Endothelial cell of umbilical vein (primary cell): Measurements from ENCODE around the gene NGLY1. TPM values are rescaled to one million over a fixed set of nuclear protein-coding genes. Genes with fewer than 3 reads are reported as not detected.

ENCODE experiments used
- BruUV-seq: library from RNA; stranded (reverse); fragments of 400-500 nt; replicated peaks from 2 replicates; lab custom pipeline; 2021; lab: Mats Ljungman, UMichigan
- CTCF ChIA-PET: fragments of 300-600, 350-600 bp; sonication (Branson Sonifier 250); formaldehyde crosslinking; loops from one replicate; lab custom pipeline; 2021; ENCODE audit warnings: antibody characterized with exemption, inconsistent platforms; lab: Charles Lee
- POLR2A ChIA-PET: fragments of 300-600, 350-600 bp; sonication (Branson Sonifier 250); formaldehyde crosslinking; loops from one replicate; lab custom pipeline; 2021; ENCODE audit warnings: antibody characterized with exemption, inconsistent platforms; lab: Charles Lee
- DNase-seq: peaks from one replicate; pipeline ENCODE4 v3.0.0-alpha.2; 2011; ENCODE audit warnings: low read depth, low spot score
- FAIRE-seq: peaks from 2 replicates; lab custom pipeline; 2011; peaks lifted over from hg19 to GRCh38; lab: Jason Lieb, UNC
- H2AFZ ChIP-seq: 2 replicates; pipeline ENCODE4 v1.6.0; 2012; ENCODE audit warnings: low read depth, low read length, control low read depth, inconsistent platforms
- H3K27ac ChIP-seq: 2 replicates; pipeline ENCODE4 v1.5.1; 2011; ENCODE audit warnings: low read depth, mild to moderate bottlenecking, control low read depth, low read length, moderate library complexity; ENCODE audit not compliant: insufficient read depth
- H3K27me3 ChIP-seq, 2 experiments: 2 replicates each; pipeline versions ENCODE4 v1.6.0 to v1.6.1; 2011; ENCODE audit warnings: low read length in 2 of 2, mixed read lengths in 1 of 2; ENCODE audit not compliant: control insufficient read depth in 2 of 2, insufficient read depth in 2 of 2
- H3K36me3 ChIP-seq, 2 experiments: 2 replicates in 1 of 2; 3 replicates in 1 of 2; pipeline ENCODE4 v1.5.1; 2011; ENCODE audit warnings: low read length in 2 of 2, mild to moderate bottlenecking in 1 of 2, moderate library complexity in 1 of 2; ENCODE audit not compliant: control insufficient read depth in 2 of 2, insufficient read depth in 2 of 2; ENCODE audit errors: extremely low read depth in 1 of 2
- H3K4me1 ChIP-seq: 3 replicates; pipeline ENCODE4 v1.5.1; 2011; ENCODE audit warnings: mild to moderate bottlenecking, low read length; ENCODE audit not compliant: control insufficient read depth, insufficient read depth; ENCODE audit errors: extremely low read depth
- H3K4me2 ChIP-seq: 2 replicates; pipeline ENCODE4 v1.6.1; 2011; ENCODE audit warnings: low read length, control low read depth, mixed read lengths; ENCODE audit not compliant: insufficient read depth
- H3K4me3 ChIP-seq, 3 experiments: fragments of 200-600 bp in 1 of 3; sonication (generic), shearing (Covaris generic) in 1 of 3; replicated peaks in 1 of 3; 2 replicates each; pipeline ENCODE4 v1.5.1; 2011 to 2016; ENCODE audit warnings: control low read depth in 3 of 3, low read length in 3 of 3, mild to moderate bottlenecking in 2 of 3, inconsistent platforms in 1 of 3, low read depth in 1 of 3, moderate library complexity in 1 of 3; ENCODE audit not compliant: insufficient read depth in 1 of 3
- H3K79me2 ChIP-seq: 2 replicates; pipeline ENCODE4 v1.6.0; 2012; ENCODE audit warnings: low read length, inconsistent platforms; ENCODE audit not compliant: control insufficient read depth, insufficient read depth
- H3K9ac ChIP-seq: replicated peaks from 2 replicates; pipeline ENCODE3; 2011; ENCODE audit warnings: low read length, control low read depth; ENCODE audit not compliant: insufficient read depth; ENCODE audit errors: extremely low read depth
- H3K9me1 ChIP-seq: replicated peaks from 3 replicates; pipeline ENCODE4 v1.6.0; 2011; ENCODE audit warnings: mild to moderate bottlenecking, low read length; ENCODE audit not compliant: control insufficient read depth, insufficient read depth; ENCODE audit errors: extremely low read depth
- H3K9me3 ChIP-seq: replicated peaks from 2 replicates; pipeline ENCODE4 v1.5.1; 2012; ENCODE audit warnings: low read length, inconsistent platforms; ENCODE audit not compliant: control insufficient read depth, insufficient read depth
- H4K20me1 ChIP-seq: replicated peaks from 2 replicates; pipeline ENCODE3; 2011; ENCODE audit warnings: mild to moderate bottlenecking, low read length; ENCODE audit not compliant: control insufficient read depth, insufficient read depth; ENCODE audit errors: extremely low read depth
- EZH2 ChIP-seq: IDR thresholded peaks from 2 replicates; pipeline ENCODE4 v1.6.1; 2012; ENCODE audit warnings: borderline replicate concordance, low read depth, mild to moderate bottlenecking, moderate library complexity, low read length, inconsistent platforms; ENCODE audit not compliant: severe bottlenecking
- FOS ChIP-seq: IDR thresholded peaks from 2 replicates; pipeline ENCODE4 v1.6.1; 2011; ENCODE audit warnings: mild to moderate bottlenecking, low read length, moderate library complexity, borderline replicate concordance; ENCODE audit not compliant: insufficient read depth
- GATA2 ChIP-seq: IDR thresholded peaks from 2 replicates; pipeline ENCODE4 v1.7.0; 2011; ENCODE audit warnings: low read depth, mild to moderate bottlenecking, moderate library complexity, mixed read lengths, low read length; ENCODE audit not compliant: insufficient read length, insufficient read depth
- JUN ChIP-seq: IDR thresholded peaks from 2 replicates; pipeline ENCODE4 v1.6.1; 2011; ENCODE audit warnings: borderline replicate concordance, low read depth; ENCODE audit not compliant: insufficient read length, insufficient read depth
- MAX ChIP-seq: IDR thresholded peaks from 2 replicates; pipeline ENCODE4 v1.6.1; 2011; ENCODE audit not compliant: insufficient read depth, insufficient read length
- MYC ChIP-seq: IDR thresholded peaks from one replicate; pipeline ENCODE4 v1.6.1; 2011; ENCODE audit warnings: mild to moderate bottlenecking, low read depth, low read length
- POLR2A ChIP-seq: IDR thresholded peaks from 2 replicates; pipeline ENCODE4 v1.6.1; 2012; ENCODE audit warnings: low read depth, mild to moderate bottlenecking, control low read depth, low read length
- POLR2AphosphoS5 ChIP-seq: IDR thresholded peaks from 2 replicates; pipeline ENCODE4 v1.6.1; 2012; ENCODE audit warnings: low read depth, mild to moderate bottlenecking, control low read depth, low read length, moderate library complexity; ENCODE audit not compliant: insufficient read depth
- dilution Hi-C: fragments of 300-500 bp; cut with MboI; formaldehyde crosslinking; loops from one replicate; pipeline ENCODE4 v1.15.0; 2019; ENCODE audit warnings: low sequenced_read_pairs; ENCODE audit not compliant: extremely low pct_ligation_motif_present
- intact Hi-C: fragments of 100-400 bp; cut with micrococcal nuclease; formaldehyde crosslinking; loops from one replicate; pipeline ENCODE4 v1.10.0; 2022
- polyA plus RNA-seq, 4 experiments: library from polyadenylated mRNA; depleted of rRNA in 3 of 4; stranded (reverse) in 3 of 4; unstranded in 1 of 4; fragments of >200 nt; gene quantifications; 2 replicates each; pipeline versions ENCODE4 v1.2.1 to v1.2.3, GENCODE V29; 2011 to 2012; ENCODE audit warnings: missing spikeins in 1 of 4
- total RNA-seq: library from RNA; stranded (reverse); gene quantifications from 2 replicates; pipeline ENCODE4 v1.2.3, GENCODE V29; 2021
- TF ChIP-seq, protein P1 (sequence below), 2 donors: IDR thresholded peaks; 1 replicate in 1 of 2; 2 replicates in 1 of 2; pipeline ENCODE4 v1.5.1; 2011; ENCODE audit warnings: low read length in 2 of 2, mild to moderate bottlenecking in 2 of 2, moderate library complexity in 2 of 2, control low read depth in 1 of 2, inconsistent platforms in 1 of 2, low read depth in 1 of 2; ENCODE audit not compliant: insufficient read depth in 1 of 2; ENCODE audit errors: extremely low read depth in 1 of 2

The NGLY1 gene
- total and polyA plus RNA-seq, 2 donors (not counting 3 experiments of a cell fraction or from before 2014, with no cell fraction given) = 5.3 to 29.6 TPM

- no peak overlapping the region for H3K4me3 ChIP-seq
- no TSS peak for BruUV-seq
- FAIRE-seq (no peak), DNase-seq (no peak)
- no peaks in the 10 kb centered on the region for H3K36me3 ChIP-seq
- intact Hi-C loops = no loop called here
- TF ChIP-seq MAX = no peak
- TF ChIP-seq, protein P1, sequence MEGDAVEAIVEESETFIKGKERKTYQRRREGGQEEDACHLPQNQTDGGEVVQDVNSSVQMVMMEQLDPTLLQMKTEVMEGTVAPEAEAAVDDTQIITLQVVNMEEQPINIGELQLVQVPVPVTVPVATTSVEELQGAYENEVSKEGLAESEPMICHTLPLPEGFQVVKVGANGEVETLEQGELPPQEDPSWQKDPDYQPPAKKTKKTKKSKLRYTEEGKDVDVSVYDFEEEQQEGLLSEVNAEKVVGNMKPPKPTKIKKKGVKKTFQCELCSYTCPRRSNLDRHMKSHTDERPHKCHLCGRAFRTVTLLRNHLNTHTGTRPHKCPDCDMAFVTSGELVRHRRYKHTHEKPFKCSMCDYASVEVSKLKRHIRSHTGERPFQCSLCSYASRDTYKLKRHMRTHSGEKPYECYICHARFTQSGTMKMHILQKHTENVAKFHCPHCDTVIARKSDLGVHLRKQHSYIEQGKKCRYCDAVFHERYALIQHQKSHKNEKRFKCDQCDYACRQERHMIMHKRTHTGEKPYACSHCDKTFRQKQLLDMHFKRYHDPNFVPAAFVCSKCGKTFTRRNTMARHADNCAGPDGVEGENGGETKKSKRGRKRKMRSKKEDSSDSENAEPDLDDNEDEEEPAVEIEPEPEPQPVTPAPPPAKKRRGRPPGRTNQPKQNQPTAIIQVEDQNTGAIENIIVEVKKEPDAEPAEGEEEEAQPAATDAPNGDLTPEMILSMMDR (IDR thresholded peaks at IDR 0.05; ENCODE audit: extremely low read depth in 1 of 2, insufficient read depth in 1 of 2, low read depth in 1 of 2, low read length in 2 of 2) = no peak
- TF ChIP-seq GATA2 = no peak
- TF ChIP-seq EZH2 = no peak
- no peak for TF ChIP-seq POLR2A
- TF ChIP-seq FOS = no peak
- no peak for TF ChIP-seq MYC
- TF ChIP-seq POLR2AphosphoS5 = no peak
- TF ChIP-seq JUN = no peak
- H3K79me2 ChIP-seq = no peaks in the 10 kb centered on the region
- no peaks in the 10 kb centered on the region for H3K9me1 ChIP-seq
- peaks cover 0 to 4% of the 10 kb centered on the region in 2 experiments for H3K27me3 ChIP-seq
- no peak overlapping the region for H3K9ac ChIP-seq
- H4K20me1 ChIP-seq = no peaks in the 10 kb centered on the region
- H3K9me3 ChIP-seq = no peaks in the 10 kb centered on the region
- peaks cover 20% of the 10 kb centered on the region for H3K4me1 ChIP-seq
- H3K4me2 ChIP-seq = no peak overlapping the region
- H3K27ac ChIP-seq = no peak overlapping the region
- POLR2A ChIA-PET = no interaction called here
- dilution Hi-C loops = no loop called here
- no peak overlapping the region for H2AFZ ChIP-seq
- CTCF ChIA-PET = no interaction called here
Observed at GRCh38 chr3:25692341-25692740, 90.9 kb downstream of the NGLY1 start.
